Calu3 (cell line): ENCODE results near the gene IGFLR1. TPM values are rescaled to one million over a fixed set of nuclear protein-coding genes. Genes with fewer than 3 reads are reported as not detected.

ENCODE experiments used
- BruUV-seq: library from RNA; stranded (reverse); fragments of 400-500 nt; replicated peaks from 2 replicates; lab custom pipeline; 2021; lab: Mats Ljungman, UMichigan
- CTCF ChIA-PET: fragments of 300-600 bp; sonication (Branson Sonifier 250); formaldehyde crosslinking; loops from one replicate; lab custom pipeline; 2022; ENCODE audit warnings: antibody characterized with exemption; lab: Charles Lee
- DNase-seq: peaks from one replicate; pipeline ENCODE4 v3.0.0; 2022
- H3K27ac Mint-ChIP-seq: one replicate; pipeline ENCODE4 v1.8.0; 2022; ENCODE audit warnings: mixed read lengths; ENCODE audit not compliant: unreplicated experiment
- H3K27me3 Mint-ChIP-seq: one replicate; pipeline ENCODE4 v1.8.0; 2022; ENCODE audit warnings: mixed read lengths; ENCODE audit not compliant: unreplicated experiment
- H3K36me3 Mint-ChIP-seq: one replicate; pipeline ENCODE4 v1.8.0; 2022; ENCODE audit warnings: mild to moderate bottlenecking, moderate library complexity, mixed read lengths; ENCODE audit not compliant: insufficient read depth, unreplicated experiment
- H3K4me1 Mint-ChIP-seq: one replicate; pipeline ENCODE4 v1.8.0; 2022; ENCODE audit warnings: mild to moderate bottlenecking, low read depth, mixed read lengths; ENCODE audit not compliant: unreplicated experiment
- H3K4me3 Mint-ChIP-seq: one replicate; pipeline ENCODE4 v1.8.0; 2022; ENCODE audit warnings: mild to moderate bottlenecking, low read depth, moderate library complexity, mixed read lengths; ENCODE audit not compliant: unreplicated experiment
- H3K9me3 Mint-ChIP-seq: one replicate; pipeline ENCODE4 v1.8.0; 2022; ENCODE audit warnings: low read depth, mixed read lengths; ENCODE audit not compliant: unreplicated experiment
- CTCF ChIP-seq: fragments of 200-600 bp; IDR thresholded peaks from one replicate; pipeline ENCODE4 v1.8.0; 2022; ENCODE audit warnings: antibody characterized with exemption; ENCODE audit not compliant: unreplicated experiment
- intact Hi-C: fragments of 100-400 bp; cut with micrococcal nuclease; formaldehyde crosslinking; loops from one replicate; pipeline ENCODE4 v1.10.0; 2022; ENCODE audit not compliant: unreplicated experiment
- total RNA-seq: library from RNA; stranded (reverse); gene quantifications from 2 replicates; pipeline ENCODE4 v1.2.3, GENCODE V29; 2022

Gene IGFLR1
- total RNA-seq, 1 experiment from 2014 or later, result 9.2 TPM

GRCh38 chr19:35744430-35745327 is 2.4 kb upstream of the IGFLR1 start:
- Mint-ChIP-seq H3K27ac (peak overlapping the region; percentile 100), H3K36me3 (peaks cover 74% of the 10 kb centered on the region), H3K4me1 (peaks cover 46% of the 10 kb centered on the region), H3K9me3 (no peaks in the 10 kb centered on the region), H3K4me3 (peak overlapping the region; percentile 96), H3K27me3 (no peaks in the 10 kb centered on the region)
- CTCF ChIA-PET, result interaction anchor here (0.5 to 1.9 kb wide), 10 partner anchors 75 to 689 kb away, joined by 3 to 11 read pairs (median 4); partner anchors contain the start of genes APLP1, COX6B1 and KIRREL2
- TF ChIP-seq CTCF, result peak; percentile 28
- intact Hi-C loops, result loop anchor here (10.0 kb wide), 1 partner anchor 190 kb away; the partner anchor contains the start of gene LRFN3
- TSS peak; percentile 86 for BruUV-seq
- DNase-seq, result peak; percentile 98

- intact Hi-C loops, result loop anchor here (10.0 kb wide), 1 partner anchor 191 kb away; the partner anchor contains the start of gene LRFN3
- Mint-ChIP-seq H3K4me3 (peak overlapping the region; percentile 96), H3K9me3 (no peaks in the 10 kb centered on the region), H3K27ac (no peak overlapping the region), H3K27me3 (no peaks in the 10 kb centered on the region), H3K36me3 (peaks cover 74% of the 10 kb centered on the region), H3K4me1 (peaks cover 37% of the 10 kb centered on the region)
- TF ChIP-seq CTCF, result no peak
- CTCF ChIA-PET, result interaction anchor here (0.6 to 1.9 kb wide), 3 partner anchors 115 to 360 kb away, joined by 3 to 7 read pairs (median 4); no protein-coding TSS in a partner anchor
- no peak for DNase-seq
- BruUV-seq, result no TSS peak
These were observed 1.6 kb upstream of the IGFLR1 start for GRCh38 chr19:35743640-35744429.

GRCh38 chr19:35741203-35741515 is 1.1 kb downstream of the IGFLR1 start:
- Mint-ChIP-seq H3K36me3 (peaks cover 80% of the 10 kb centered on the region), H3K27me3 (no peaks in the 10 kb centered on the region), H3K27ac (peak overlapping the region; percentile 89), H3K4me3 (peak overlapping the region; percentile 97), H3K9me3 (no peaks in the 10 kb centered on the region), H3K4me1 (peaks cover 25% of the 10 kb centered on the region)
- peak; percentile 26 for TF ChIP-seq CTCF
- CTCF ChIA-PET, result interaction anchor here (0.8 to 1.4 kb wide), 4 partner anchors 22 to 139 kb away, joined by 3 to 5 read pairs (median 3); partner anchors contain the start of gene COX6B1
- no peak for DNase-seq
- intact Hi-C loops, result loop anchor here (10.0 kb wide), 1 partner anchor 194 kb away; the partner anchor contains the start of gene LRFN3
- BruUV-seq, result no TSS peak
